DND-41 (cell line): ENCODE measurements around the gene ALDH1L2.

Experiments
- ATAC-seq: fragments of 200-7000 bp; cut with Tn5 transposase; 3 replicates; pipeline ENCODE4 v1.9.1; 2021; ENCODE audit warnings: low read depth; ENCODE audit not compliant: insufficient read depth
- DNase-seq: peaks from one replicate; pipeline ENCODE4 v3.0.0-alpha.2; 2020
- H2AFZ ChIP-seq: 2 replicates; pipeline ENCODE4 v1.6.0; 2012; ENCODE audit warnings: low read depth, low read length
- H3K27ac ChIP-seq: 2 replicates; pipeline ENCODE4 v1.5.1; 2012; ENCODE audit warnings: low read length, inconsistent platforms
- H3K27me3 ChIP-seq: fragments of 200-600 bp; sonication (generic); 2 replicates; pipeline ENCODE4 v1.6.0; 2012; ENCODE audit warnings: low read length, mild to moderate bottlenecking, inconsistent platforms; ENCODE audit not compliant: insufficient read depth, poor library complexity
- H3K36me3 ChIP-seq: 2 replicates; pipeline ENCODE4 v1.5.1; 2012; ENCODE audit warnings: low read length, inconsistent platforms; ENCODE audit not compliant: insufficient read depth
- H3K4me1 ChIP-seq: 2 replicates; pipeline ENCODE4 v1.5.1; 2012; ENCODE audit warnings: mild to moderate bottlenecking, low read length; ENCODE audit not compliant: insufficient read depth
- H3K4me2 ChIP-seq: 2 replicates; pipeline ENCODE4 v1.6.0; 2012; ENCODE audit warnings: mild to moderate bottlenecking, moderate library complexity, low read length, inconsistent platforms; ENCODE audit not compliant: insufficient read depth
- H3K4me3 ChIP-seq, 2 experiments: fragments of 200-600 bp in 1 of 2; shearing (Covaris generic) in 1 of 2; 2 replicates each; pipeline ENCODE4 v1.5.1; 2012 to 2016; ENCODE audit warnings: inconsistent platforms in 2 of 2, low read length in 2 of 2, mild to moderate bottlenecking in 2 of 2, low read depth in 1 of 2, moderate library complexity in 1 of 2
- H3K79me2 ChIP-seq: 2 replicates; pipeline ENCODE4 v1.6.0; 2012; ENCODE audit warnings: low read length, inconsistent platforms; ENCODE audit not compliant: insufficient read depth
- H3K9ac ChIP-seq: 2 replicates; pipeline ENCODE4 v1.6.0; 2012; ENCODE audit warnings: low read depth, mild to moderate bottlenecking, inconsistent platforms, low read length, moderate library complexity
- H3K9me3 ChIP-seq: 2 replicates; pipeline ENCODE4 v1.5.1; 2012; ENCODE audit warnings: low read length, moderate library complexity, mild to moderate bottlenecking, inconsistent platforms; ENCODE audit not compliant: insufficient read depth, severe bottlenecking
- H4K20me1 ChIP-seq: 2 replicates; pipeline ENCODE4 v1.6.0; 2012; ENCODE audit warnings: low read length; ENCODE audit not compliant: insufficient read depth
- CTCF ChIP-seq: IDR thresholded peaks from 2 replicates; pipeline ENCODE4 v1.5.1; 2012; ENCODE audit warnings: borderline replicate concordance, low read length, moderate library complexity, mild to moderate bottlenecking; ENCODE audit not compliant: poor library complexity, severe bottlenecking; ENCODE audit errors: extremely low read depth
- EZH2 ChIP-seq: IDR thresholded peaks from 3 replicates; pipeline ENCODE4 v1.6.1; 2012; ENCODE audit warnings: borderline replicate concordance, low read depth, mild to moderate bottlenecking, moderate library complexity, low read length, inconsistent platforms; ENCODE audit not compliant: severe bottlenecking

The ALDH1L2 gene

GRCh38 chr12:105067511-105068031 is 16.7 kb downstream of the ALDH1L2 start:
- DNase-seq, result no peak
- no peaks in the 10 kb centered on the region for H3K27me3 ChIP-seq

GRCh38 chr12:105064564-105065178 is 19.6 kb downstream of the ALDH1L2 start:
- no peaks in the 10 kb centered on the region for H3K9me3 ChIP-seq
- no peak for TF ChIP-seq CTCF
- no peak for TF ChIP-seq EZH2
- H3K4me1 ChIP-seq, result no peaks in the 10 kb centered on the region
- no peaks in the 10 kb centered on the region for H3K36me3 ChIP-seq
- no peak overlapping the region for H2AFZ ChIP-seq
- ATAC-seq (no peak), DNase-seq (no peak)
- H3K9ac ChIP-seq, result no peak overlapping the region
- H3K79me2 ChIP-seq, result no peaks in the 10 kb centered on the region
- H3K4me2 ChIP-seq, result no peak overlapping the region
- no peaks in the 10 kb centered on the region for H3K27me3 ChIP-seq
- no peak overlapping the region for H3K27ac ChIP-seq
- no peaks in the 10 kb centered on the region for H4K20me1 ChIP-seq
- no peak overlapping the region for H3K4me3 ChIP-seq

More at GRCh38 chr12:105067511-105068031, 16.7 kb downstream of the ALDH1L2 start:
- Histone ChIP-seq H3K9me3 (no peaks in the 10 kb centered on the region), H2AFZ (no peak overlapping the region), H4K20me1 (no peaks in the 10 kb centered on the region), H3K27ac (no peak overlapping the region), H3K9ac (no peak overlapping the region), H3K4me2 (no peak overlapping the region), H3K4me1 (no peaks in the 10 kb centered on the region), H3K79me2 (no peaks in the 10 kb centered on the region), H3K4me3 (no peak overlapping the region), H3K36me3 (no peaks in the 10 kb centered on the region)
- no peak for ATAC-seq
- TF ChIP-seq CTCF (no peak), EZH2 (no peak)

- TF ChIP-seq CTCF, result no peak
- TF ChIP-seq EZH2, result no peak
- no peaks in the 10 kb centered on the region for H3K36me3 ChIP-seq
These were observed 23.4 kb downstream of the ALDH1L2 start for GRCh38 chr12:105060715-105061378.

More at GRCh38 chr12:105060715-105061378, 23.4 kb downstream of the ALDH1L2 start:
- Histone ChIP-seq H3K4me3 (no peak overlapping the region), H3K27ac (no peak overlapping the region), H3K79me2 (no peaks in the 10 kb centered on the region), H3K27me3 (no peaks in the 10 kb centered on the region), H2AFZ (no peak overlapping the region), H3K9me3 (peaks cover 2% of the 10 kb centered on the region), H3K9ac (no peak overlapping the region), H3K4me2 (no peak overlapping the region), H3K4me1 (no peaks in the 10 kb centered on the region), H4K20me1 (no peaks in the 10 kb centered on the region)
- DNase-seq (no peak), ATAC-seq (no peak)
